ENCODE results near the gene MRPL1.
A peak's percentile ranks its signal among the peaks of the same experiment; 100 is the strongest.
"Not testable (repeated sequence)": the region's sequence is repeated elsewhere in the genome, so short reads cannot be mapped to it uniquely, and the experiment has no call there.

Gene MRPL1

GRCh38 chr4:77849278-77849965 lies 13.2 kb upstream of the MRPL1 start:
- TF ChIP-seq CTCF (conservative IDR thresholded peaks at IDR 0.05; ENCODE audit: low read depth, low read length): no peak
- no peak overlapping the region for H3K4me3 ChIP-seq (ENCODE audit: low read depth, low read length)
- DNase-seq (ENCODE audit: low read depth): no peak

GRCh38 chr4:77852892-77853495 lies 9.6 kb upstream of the MRPL1 start:
- H3K4me3 ChIP-seq (ENCODE audit: low read depth, low read length): no peak overlapping the region

GRCh38 chr4:77854431-77855111 lies 8.1 kb upstream of the MRPL1 start:
- no peak for DNase-seq (ENCODE audit: low read depth)

More at GRCh38 chr4:77852892-77853495, 9.6 kb upstream of the MRPL1 start:
- no peak for TF ChIP-seq CTCF (conservative IDR thresholded peaks at IDR 0.05; ENCODE audit: low read depth, low read length)
- no peak for DNase-seq (ENCODE audit: low read depth)

GRCh38 chr4:77856152-77856551 lies 6.5 kb upstream of the MRPL1 start:
- TF ChIP-seq CTCF (conservative IDR thresholded peaks at IDR 0.05; ENCODE audit: low read depth, low read length): no peak
- no peak overlapping the region for H3K4me3 ChIP-seq (ENCODE audit: low read depth, low read length)
- DNase-seq (ENCODE audit: low read depth): no peak

More at GRCh38 chr4:77854431-77855111, 8.1 kb upstream of the MRPL1 start:
- no peak for TF ChIP-seq CTCF (conservative IDR thresholded peaks at IDR 0.05; ENCODE audit: low read depth, low read length)
- no peak overlapping the region for H3K4me3 ChIP-seq (ENCODE audit: low read depth, low read length)

- no peak overlapping the region for H3K4me3 ChIP-seq (ENCODE audit: low read depth, low read length)
- no peak for TF ChIP-seq CTCF (conservative IDR thresholded peaks at IDR 0.05; ENCODE audit: low read depth, low read length)
- DNase-seq (ENCODE audit: low read depth): no peak
Measured at GRCh38 chr4:77859256-77859655, 3.4 kb upstream of the MRPL1 start.

GRCh38 chr4:77861495-77861894 lies 1.1 kb upstream of the MRPL1 start:
- TF ChIP-seq CTCF (conservative IDR thresholded peaks at IDR 0.05; ENCODE audit: low read depth, low read length): no peak
- H3K4me3 ChIP-seq (ENCODE audit: low read depth, low read length): peak overlapping the region; percentile 73
- no peak for DNase-seq (ENCODE audit: low read depth)

GRCh38 chr4:77863341-77863740 lies 711 bp downstream of the MRPL1 start:
- DNase-seq (ENCODE audit: low read depth): not testable (repeated sequence)
- H3K4me3 ChIP-seq (ENCODE audit: low read depth, low read length): peak overlapping the region; percentile 73

All from choroid plexus epithelial cell (primary cell).